GM10847 (cell line): ENCODE results near the gene SIK2.

Experiments used
- POLR2A ChIP-seq: IDR thresholded peaks from 2 replicates; pipeline ENCODE4 v1.6.1; 2011; ENCODE audit not compliant: insufficient read length; ENCODE audit errors: extremely low read depth

SIK2 gene

DNA sequence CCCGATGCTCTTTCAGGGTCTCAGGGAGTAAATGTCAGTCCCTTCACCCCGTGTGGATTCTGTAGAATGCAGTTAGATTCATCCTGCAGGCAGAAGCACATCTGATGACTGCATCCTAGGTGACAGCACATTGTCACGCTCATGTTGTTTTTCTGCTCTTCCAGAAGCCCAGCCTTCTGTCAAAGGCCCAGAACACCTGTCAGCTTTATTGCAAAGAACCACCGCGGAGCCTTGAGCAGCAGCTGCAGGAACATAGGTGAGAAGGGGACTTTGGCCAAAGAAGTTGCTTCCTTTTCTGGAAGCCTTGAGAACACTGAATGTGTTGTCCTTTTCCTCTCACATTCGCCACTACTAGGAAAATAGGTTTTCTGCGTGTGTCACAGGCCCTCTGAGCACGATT is 120.3 kb downstream of the SIK2 start:
- no peak for TF ChIP-seq POLR2A

DNA sequence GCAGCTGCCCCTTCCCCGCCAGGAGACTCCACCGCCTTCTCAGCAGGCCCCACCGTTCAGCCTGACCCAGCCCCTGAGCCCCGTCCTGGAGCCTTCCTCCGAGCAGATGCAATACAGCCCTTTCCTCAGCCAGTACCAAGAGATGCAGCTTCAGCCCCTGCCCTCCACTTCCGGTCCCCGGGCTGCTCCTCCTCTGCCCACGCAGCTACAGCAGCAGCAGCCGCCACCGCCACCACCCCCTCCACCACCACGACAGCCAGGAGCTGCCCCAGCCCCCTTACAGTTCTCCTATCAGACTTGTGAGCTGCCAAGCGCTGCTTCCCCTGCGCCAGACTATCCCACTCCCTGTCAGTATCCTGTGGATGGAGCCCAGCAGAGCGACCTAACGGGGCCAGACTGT is 121.3 kb downstream of the SIK2 start:
- no peak for TF ChIP-seq POLR2A

DNA sequence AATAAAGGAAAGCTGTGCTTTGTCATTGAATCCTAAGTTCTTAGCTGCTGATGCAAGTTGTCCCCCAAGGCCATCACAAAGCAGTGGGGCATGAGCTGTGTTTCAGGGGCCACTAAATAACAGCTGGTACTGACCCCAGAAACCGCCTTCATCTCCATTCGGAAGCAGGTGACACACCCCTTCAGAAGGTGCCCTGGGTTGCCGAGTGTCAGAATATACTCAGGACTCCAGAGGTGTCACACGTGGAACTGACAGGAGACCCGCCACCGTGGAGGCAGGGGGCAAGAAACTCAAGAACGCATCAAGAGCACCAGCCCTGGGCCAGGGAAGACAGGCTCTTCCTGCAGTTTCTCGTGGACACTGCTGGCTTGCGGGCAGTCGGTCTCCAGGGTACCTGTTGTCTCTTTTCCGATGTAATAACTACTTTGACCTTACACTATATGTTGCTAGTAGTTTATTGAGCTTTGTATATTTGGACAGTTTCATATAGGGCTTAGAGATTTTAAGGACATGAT is 122.4 kb downstream of the SIK2 start:
- no peak for TF ChIP-seq POLR2A

DNA sequence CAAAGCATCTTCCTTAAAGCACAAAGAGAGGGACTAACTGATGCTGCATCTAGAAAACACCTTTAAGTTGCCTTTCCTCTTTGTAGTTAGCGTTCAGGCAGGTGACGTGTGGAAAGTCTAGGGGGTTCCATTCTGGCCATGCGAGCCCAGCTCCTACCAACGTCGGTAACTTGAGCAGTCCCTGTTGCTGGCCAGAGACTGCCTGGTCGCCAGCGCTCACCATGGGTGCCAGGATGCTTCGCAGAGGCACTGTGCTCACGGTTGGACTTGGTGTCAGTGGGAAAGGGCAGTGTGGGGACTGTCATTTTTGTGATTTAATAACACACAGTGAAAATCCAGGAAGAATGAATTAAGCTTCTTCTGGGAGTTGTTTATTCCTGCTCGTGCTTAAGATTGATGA is 123.4 kb downstream of the SIK2 start:
- TF ChIP-seq POLR2A: no peak

DNA sequence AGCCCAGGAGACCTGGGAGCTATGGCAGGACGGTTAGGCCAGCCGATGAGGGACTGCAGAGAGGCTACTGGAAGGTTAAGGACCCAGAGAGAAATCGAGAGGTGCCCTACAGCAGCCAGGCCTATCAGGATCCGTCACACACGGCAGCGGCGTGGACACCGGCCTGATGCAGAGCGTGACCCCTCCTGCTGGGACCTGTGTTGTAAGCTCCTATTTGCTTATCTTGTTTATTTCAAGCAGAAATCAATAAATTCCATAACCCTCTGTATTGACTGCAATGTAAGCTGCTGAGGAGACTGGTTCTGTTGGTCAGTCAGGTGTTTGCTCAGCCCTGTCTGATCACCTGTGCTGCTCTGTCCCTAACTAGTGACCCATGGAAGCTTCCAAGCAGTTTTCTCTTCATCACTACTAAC is 124.1 kb downstream of the SIK2 start:
- no peak for TF ChIP-seq POLR2A

DNA sequence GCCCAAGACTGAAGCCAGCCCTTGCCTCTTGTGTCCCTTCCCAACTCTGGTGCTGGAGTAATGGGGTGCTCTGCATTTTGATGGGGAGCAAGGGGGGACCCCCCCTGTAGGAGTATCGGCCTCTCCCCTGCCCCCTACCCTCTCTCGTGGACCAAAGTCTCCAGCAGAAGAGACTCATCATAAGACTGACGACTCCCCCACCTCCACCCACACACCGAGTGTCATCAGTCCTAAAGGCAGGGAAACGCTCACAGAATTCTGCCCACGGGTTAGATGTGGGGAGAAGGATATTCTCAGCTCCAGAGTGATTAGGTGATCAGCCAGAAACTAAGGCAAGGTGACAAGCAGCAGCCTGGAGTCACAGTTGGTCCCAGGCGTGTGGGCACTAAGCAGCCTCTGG is 125.2 kb downstream of the SIK2 start:
- TF ChIP-seq POLR2A: no peak

DNA sequence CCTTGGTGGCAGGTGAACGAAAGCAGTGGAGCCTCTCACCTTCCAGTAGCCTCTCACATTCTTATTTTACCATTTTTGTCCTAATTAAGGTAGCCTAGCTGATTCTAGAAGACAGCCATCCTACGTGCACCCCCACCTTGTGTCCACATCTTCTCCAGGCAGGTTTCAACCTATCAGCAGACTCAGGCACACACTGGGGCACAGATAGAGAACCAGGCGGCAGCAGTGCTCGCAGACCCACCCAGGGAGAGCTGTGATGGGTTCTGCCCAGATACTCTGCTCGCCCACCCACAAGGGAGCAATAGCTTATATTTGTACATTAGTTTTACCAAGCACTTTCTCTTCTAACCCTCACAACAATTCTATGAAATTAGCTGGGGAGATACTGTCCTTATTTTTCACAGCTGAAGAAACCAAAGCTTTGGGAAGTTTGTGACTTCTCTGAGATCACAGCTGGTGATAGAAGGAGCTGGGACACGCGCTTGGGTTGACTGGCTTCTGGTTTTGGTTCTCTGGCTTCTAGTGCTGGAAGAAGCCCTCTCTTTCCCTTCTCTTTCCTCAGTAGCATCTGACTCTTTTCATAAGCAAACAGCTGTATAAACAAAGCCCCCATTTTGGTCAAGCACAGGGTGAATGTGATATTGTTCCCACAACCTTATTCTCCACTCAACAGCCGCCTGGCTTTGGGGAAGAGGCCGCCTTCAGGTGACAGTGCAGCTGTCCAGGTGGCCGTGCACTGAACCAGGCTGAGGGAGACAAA is 127.0 kb downstream of the SIK2 start:
- TF ChIP-seq POLR2A: no peak

DNA sequence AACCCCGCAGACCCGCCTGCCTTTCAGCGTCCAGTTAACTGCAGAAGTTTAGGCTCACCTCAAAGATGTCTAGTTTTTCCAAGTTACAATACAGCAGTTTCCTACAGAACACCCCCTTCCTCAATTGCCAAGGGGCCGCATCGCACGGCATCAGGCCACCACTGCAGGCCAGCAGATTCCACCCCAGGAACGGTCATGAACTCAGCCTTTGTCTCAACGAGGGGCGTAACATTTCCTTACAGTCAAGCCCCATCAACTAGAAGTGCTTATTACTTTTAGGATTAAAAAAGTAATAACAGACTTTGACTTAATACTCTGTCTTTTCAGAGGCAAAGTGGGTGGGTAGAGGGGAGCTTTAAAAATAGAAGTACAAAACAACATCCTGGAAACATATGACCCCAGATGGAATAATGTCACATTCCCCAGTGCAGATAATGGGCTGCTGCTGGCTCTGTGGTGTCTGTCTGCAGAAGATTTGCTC is 127.6 kb downstream of the SIK2 start:
- no peak for TF ChIP-seq POLR2A

DNA sequence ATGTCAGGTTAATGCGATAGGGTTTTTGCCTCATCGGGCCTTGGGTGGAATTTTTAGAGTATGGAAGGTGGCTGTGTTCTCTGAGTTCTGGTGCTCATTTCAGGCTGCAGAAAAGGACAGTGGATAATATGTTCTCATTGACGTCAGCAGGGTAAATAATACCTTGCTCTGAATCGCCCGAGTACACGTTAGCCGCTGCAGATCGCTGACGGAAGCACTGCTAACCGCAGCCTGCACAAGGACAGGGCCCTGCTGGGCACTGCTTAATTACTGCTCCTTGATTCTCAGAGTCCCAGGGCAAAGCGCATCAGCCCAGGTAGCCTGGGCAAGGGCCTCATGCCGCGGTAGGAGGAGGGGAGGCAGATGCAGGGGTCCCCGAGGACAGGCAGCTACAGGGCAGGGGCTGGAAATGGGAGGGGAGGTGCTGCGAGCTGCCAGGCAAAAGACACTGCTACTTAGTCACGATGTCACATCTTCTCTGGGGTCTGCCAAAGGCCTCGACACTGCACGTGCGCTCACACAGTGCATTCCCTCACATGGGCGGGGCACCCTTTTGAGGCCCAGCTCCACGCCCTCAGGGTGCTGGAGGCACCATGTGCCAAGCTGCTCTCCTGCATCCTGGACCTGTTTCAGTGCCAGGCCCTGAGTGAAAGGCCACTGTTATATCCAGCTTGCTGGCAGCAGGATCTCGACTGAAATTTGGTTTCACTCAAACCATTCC is 128.8 kb downstream of the SIK2 start:
- TF ChIP-seq POLR2A: no peak

DNA sequence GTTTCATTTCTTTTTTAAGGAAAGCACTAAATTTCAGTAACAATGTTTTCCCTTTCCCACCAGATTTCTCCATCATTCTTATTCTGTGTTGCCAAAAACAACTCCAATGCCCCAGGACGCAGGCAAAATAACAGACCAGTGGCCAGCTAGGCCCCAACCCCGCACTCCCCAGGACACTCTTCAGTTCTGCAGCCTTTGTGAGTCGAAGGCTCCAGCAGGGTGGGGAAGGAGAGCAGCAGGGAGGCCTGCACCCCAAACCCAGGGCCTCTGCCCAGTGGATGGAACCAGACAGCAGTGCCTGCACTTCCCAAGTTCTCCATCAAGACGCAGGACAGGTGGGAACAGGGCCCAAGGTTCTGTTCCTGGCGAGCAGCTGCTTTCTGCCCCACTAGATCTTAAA is 129.6 kb downstream of the SIK2 start:
- TF ChIP-seq POLR2A: no peak

DNA sequence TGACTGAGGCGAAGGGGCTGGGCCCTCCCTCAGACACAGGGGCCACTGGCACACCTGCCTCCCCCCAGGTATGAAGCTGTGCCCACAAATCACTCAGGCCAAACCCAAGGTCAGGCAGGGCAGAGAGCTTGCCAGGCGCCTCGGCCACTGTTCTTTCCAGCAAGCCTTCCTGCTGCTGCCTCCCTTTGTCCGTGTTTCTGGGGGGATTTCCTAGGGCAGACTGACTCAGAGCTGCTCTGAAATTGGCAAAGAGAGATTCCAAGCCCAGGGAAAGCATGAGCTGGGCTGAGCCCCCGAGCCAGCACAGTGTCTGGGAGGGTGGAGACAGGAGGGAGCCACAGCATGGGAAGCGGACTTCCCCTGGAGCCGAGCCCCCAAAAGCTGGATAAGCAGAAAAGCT is 130.8 kb downstream of the SIK2 start:
- TF ChIP-seq POLR2A: no peak

DNA sequence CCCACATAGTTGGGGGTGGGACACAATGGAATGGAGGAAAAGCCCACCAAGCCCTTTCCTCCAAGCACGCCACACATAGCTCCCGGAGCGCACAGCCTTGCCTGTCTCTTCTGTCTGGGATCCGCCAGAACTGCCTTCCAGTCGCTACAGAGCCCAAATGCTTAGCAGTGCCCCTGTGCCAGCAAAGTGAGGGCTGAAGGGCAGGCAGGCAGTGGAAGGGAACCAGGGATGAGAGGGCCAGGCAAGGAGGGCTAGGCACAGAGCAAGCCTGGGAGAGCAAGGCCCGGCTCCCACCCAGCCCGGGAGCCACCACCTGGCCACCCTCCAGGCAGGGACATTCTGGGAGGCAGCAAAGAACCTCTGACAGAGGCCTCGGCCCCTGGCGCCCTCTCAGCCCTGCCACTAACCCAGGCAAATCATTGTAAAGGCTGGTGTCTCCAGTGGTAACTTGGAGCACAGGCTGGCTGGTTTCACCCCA is 131.4 kb downstream of the SIK2 start:
- no peak for TF ChIP-seq POLR2A

DNA sequence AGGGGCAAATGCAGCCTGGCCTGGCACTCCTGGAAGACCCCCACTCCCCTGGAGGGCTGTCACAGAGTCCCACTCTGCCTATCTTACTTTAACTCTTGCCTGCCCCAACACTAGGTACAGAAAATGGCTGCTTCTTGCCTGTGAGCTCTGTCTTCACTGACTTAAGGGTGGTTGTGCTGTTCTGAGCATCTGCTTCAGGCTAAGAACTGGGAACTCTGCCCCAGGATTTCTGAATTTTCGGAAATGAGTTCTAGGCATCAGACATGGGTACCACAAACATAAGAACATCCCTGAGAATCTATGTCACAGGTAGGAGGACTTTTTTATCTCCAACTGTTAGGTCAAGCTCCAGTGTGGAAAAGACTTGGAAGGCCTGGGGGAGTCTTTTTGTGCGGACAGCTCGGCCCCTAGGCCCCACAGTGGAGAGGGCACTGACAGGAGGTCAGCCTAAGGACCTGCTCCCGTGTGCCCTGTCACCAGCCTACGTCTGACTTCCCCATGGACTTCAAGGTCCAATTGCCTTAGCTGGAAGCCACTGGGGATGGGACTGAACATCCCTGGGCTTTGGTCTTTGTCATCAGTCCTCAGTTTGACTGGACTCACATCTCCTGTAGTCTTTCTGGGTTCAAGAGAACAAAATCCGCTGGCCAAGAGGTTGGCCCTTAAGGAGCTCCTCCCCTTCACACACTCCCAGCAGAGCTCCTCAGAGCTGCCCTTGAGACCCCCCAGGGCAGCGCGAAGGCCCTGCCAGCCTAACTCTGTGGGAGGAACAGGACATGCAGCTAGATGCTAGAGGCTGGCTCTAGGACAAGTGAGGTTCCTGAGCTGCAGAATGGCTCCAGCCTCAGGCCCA is 132.1 kb downstream of the SIK2 start:
- TF ChIP-seq POLR2A: no peak

DNA sequence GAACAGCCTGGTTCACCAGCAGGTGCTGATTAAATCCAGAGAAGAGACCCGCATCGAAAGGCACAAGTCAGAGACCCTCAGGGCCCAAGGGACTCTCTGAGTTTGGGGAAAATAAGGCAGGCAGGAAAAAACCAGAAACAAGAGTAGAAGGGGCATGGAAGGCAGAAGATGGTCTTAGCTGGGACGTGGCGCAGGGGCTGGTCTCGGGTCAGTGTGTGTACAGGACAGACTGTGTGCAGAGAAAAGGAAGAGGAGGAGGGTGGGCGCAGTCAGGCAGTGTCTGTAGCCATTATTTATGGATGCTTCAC is 132.7 kb downstream of the SIK2 start:
- TF ChIP-seq POLR2A: no peak
